Measurements from ENCODE around the gene TNRC18.
"Not testable (repeated sequence)": the region's sequence is repeated elsewhere in the genome, so short reads cannot be mapped to it uniquely, and the experiment has no call there.

Gene TNRC18, protein sequence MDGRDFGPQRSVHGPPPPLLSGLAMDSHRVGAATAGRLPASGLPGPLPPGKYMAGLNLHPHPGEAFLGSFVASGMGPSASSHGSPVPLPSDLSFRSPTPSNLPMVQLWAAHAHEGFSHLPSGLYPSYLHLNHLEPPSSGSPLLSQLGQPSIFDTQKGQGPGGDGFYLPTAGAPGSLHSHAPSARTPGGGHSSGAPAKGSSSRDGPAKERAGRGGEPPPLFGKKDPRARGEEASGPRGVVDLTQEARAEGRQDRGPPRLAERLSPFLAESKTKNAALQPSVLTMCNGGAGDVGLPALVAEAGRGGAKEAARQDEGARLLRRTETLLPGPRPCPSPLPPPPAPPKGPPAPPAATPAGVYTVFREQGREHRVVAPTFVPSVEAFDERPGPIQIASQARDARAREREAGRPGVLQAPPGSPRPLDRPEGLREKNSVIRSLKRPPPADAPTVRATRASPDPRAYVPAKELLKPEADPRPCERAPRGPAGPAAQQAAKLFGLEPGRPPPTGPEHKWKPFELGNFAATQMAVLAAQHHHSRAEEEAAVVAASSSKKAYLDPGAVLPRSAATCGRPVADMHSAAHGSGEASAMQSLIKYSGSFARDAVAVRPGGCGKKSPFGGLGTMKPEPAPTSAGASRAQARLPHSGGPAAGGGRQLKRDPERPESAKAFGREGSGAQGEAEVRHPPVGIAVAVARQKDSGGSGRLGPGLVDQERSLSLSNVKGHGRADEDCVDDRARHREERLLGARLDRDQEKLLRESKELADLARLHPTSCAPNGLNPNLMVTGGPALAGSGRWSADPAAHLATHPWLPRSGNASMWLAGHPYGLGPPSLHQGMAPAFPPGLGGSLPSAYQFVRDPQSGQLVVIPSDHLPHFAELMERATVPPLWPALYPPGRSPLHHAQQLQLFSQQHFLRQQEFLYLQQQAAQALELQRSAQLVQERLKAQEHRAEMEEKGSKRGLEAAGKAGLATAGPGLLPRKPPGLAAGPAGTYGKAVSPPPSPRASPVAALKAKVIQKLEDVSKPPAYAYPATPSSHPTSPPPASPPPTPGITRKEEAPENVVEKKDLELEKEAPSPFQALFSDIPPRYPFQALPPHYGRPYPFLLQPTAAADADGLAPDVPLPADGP (N-terminal part only)

DNA sequence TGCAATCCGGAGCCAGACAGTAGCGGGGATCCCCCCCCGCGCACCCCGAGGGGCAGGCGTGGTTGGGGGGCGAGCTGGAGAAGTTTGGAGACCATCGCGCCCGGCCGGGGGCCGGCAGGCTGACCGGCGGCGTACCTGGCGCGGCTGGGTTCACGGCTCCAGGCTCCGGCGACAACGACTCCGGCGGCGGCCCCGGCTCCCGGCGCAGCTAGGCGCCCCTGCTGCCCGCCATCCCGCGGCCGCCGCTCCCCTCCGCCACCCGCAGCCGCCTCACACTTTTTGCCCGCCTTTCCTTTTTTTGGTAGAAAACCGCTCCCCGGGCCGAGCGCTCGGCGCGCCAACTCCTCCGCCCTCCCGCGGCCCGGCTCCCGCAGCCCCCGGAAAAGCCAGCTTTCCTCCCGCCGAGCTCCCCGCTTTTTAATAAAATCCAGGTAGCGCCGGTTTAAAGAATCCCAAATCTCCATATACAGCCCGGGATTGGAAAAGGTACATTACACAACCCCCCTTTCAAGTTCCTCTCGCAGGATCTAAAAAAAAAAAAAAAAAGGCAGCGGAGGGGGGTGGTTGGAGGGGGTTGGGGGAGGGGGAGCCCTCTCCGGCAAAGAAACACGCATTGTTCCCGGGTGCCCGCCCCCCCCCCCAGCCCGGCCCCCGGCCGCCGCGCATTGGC, at the start of gene TNRC18:
Gene TNRC18 (minus strand): TSS at position 529 of the 670 bp plus-strand sequence. CDS start 2,588 bp downstream, outside the sequence.
- DNase-seq, result no peak

DNA sequence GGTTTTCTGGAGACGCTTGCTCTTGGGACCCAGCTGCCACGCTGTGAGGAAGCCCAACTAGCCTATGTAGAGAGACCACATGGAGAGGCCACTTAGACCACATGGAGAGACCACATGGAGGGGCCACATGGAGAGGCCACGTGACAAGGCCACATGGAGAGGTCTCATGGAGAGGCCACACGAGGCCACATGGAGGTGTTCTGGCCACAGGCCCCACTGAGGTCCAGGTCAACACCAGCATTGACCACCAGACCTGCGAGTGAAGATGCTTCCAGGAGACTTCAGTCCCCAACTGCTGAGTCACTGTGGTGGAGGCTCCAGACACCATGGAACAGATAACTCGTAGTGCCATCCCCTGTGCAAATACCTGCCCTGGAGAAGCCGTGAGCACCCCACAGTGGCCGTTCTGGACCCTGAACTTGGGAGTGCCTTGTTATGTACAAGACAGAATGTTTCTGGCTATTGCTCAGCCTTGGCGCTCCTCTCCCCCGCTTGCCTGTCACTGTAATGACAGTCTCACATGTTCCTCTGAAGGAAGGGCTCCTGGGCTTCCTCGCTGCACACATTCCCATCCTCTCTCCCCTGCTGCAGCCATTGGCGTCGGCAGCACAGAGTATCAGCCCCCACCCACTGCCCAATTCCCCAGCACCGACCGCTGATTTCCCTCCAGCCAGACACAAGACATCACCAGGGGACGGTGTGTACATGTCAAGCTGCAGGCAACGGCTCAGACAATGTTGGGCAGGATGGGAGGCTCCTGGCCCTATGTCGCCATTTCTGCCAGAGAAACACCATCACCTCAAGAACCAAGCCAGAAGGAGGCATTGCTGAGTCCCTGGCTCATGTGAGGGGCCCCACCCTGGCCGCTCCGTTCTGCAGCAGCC, 49.0 kb upstream of the TNRC18 start:
- DNase-seq, result no peak

DNA sequence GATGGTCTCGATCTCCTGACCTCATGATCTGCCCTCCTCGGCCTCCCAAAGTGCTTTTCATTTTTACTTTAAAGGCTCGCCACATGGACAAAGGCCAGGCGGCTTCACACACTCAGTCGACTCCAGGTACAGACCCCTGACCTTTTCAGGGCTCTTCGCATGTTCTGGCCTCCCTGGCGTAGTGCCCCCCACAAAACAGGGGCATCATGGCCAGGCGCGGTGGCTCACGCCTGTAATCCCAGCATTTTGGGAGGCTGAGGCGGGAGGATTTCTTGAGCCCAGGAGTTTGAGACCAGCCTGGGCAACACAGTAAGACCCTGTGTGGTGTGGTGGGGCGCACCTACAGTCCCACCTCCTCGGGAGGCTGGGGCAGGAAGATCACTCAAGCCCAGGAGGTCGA, 48.0 kb upstream of the TNRC18 start:
- not testable (repeated sequence) for DNase-seq

DNA sequence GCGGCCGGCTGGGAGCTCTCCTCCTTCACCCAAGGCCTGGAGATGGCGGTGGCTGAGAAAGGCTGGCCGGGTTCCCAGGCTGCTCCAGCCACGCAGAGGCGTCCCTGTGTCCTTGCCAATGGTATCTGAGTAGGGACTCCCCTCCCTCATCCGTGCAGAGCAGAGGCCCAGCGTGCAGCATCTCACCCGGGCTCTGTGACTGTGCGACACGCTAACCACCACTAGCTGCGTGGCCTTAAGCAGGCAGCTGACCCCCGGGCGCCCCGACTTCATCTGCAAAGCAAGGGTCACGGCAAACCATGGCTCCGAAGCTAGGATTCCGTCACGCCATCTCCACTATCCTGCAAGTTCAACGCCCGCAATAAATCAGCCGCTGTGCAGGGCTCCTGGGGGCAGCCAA, 47.2 kb upstream of the TNRC18 start:
- DNase-seq, result no peak

DNA sequence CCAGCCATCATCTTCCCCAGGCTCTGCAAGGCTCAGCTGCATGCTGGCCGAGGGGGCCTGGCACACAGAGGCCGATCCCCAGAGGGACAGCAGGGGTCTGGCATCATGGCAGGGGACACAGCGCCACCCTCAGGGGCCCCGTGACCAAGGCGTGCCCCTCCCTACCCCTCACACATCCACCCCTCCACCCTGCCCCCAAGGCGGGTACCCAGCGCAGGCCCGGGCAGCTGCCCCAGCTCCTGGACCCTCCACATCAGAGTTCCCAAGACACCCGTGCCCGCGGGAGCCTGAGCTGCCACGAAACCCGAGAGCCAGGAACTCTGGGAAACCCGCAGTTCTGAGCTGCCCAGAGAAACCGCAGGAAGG, 46.5 kb upstream of the TNRC18 start:
- DNase-seq, result no peak

DNA sequence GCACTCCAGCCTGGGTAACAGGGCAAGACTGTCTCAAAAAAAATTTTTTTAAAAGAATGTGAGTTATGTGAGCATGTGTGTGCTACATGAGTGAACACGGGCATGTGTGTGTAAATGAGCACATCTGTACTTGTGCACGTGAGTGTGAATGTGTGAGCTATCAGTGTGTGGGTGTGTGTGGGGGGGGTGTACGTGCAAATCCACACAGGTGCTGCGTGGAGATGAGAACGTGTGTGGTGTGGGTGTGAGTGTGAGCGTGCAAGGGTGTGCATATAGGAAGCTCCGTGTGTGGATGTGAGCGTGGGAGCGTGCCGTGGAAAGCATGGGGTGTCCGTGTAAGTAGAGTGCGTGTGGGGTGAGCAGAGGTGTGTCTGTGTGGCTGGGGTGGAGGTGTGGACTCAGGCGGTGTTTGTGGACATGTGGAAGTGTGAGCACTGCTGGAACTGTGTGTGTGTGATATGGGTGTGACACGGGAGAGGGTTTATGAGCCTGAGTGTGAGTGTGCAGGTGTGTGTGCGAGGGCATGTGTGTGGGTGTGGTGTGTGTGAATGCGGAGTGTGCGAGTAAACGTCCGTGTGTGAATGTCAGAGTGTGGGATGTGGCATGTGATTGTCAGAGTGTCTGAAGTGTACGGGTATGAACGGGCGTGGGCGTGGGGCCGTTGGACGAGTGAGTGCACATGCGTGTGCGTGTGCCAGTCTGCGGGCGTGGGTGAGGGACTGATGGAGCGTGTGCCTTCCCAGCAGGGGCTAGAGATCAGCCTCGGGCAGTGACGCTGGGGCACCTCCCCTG, 45.9 kb upstream of the TNRC18 start:
- DNase-seq, result no peak

DNA sequence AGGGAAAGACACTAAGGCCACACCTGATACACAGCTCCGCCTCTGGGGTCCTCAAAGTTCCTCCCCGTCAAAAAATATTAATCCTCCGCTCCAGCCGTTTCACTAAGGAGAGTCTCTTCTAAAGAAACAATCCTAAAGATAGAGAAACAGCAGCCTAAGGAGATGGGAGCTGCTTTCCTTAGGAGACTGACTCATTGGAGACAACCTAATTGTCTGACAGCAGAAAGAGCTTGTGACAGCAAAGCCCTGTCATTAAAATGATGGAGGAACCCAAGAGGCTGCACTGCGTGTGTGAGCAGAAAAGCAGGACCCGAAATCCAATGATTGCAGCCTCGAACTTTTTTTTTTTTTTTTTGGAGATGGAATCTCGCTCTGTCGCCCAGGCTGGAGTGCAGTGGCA, 44.0 kb upstream of the TNRC18 start:
- no peak for DNase-seq

DNA sequence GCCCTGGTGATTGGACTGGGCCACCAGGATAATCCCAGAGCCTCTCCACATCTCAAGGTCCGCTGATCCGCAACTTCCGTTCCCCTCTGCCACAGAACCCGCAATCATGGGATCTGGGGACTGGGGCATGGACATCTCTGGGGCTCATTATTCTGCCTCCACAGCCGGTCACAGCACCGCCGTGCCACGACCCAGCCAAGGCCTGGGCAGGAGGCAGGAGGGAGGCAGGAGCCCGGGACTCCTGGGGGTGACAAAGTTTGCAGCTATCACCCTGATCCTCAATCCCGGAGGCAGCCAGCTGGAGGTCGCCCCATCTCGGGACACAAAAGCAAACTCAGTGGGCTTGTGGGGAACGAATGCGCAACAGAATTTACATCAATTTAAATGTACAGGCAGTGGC, 42.9 kb upstream of the TNRC18 start:
- no peak for DNase-seq

DNA sequence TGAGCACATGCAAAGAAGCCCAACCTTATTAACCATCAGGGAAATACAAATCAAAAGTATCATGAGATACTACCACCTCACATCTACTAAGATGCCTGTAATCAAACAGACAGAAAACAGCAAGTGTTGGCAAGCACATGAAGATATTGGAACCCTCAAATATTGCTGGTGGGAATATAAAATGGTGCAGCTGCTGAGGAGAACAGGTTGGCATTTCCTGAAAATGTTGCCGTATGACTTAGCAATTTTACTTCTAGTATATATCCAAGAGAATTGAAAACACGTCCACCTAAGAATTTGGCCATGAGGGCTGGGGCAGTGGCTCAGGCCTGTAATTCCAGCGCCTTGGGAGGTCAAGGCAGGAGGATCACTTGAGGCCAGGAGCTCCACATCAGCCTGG, 39.4 kb upstream of the TNRC18 start:
- no peak for DNase-seq

DNA sequence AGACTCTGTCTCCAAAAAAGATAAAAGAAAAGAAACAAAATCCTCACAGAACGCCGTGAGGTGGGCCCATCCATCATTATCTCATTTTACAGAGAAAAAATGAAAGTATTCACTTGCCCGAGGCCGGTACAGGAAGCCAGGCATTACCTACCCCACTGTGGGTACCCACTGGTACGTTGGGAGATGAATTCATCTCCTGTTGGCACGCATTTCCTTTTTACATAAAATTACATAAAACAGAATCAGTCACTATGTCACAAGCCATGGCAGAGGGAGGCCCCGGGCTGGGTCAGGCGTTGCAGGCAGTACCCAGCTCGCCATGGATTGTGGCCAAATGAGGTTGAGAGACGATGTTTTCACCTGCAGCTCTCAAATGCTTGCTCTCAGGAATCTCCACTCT, 38.6 kb upstream of the TNRC18 start:
- DNase-seq, result no peak

DNA sequence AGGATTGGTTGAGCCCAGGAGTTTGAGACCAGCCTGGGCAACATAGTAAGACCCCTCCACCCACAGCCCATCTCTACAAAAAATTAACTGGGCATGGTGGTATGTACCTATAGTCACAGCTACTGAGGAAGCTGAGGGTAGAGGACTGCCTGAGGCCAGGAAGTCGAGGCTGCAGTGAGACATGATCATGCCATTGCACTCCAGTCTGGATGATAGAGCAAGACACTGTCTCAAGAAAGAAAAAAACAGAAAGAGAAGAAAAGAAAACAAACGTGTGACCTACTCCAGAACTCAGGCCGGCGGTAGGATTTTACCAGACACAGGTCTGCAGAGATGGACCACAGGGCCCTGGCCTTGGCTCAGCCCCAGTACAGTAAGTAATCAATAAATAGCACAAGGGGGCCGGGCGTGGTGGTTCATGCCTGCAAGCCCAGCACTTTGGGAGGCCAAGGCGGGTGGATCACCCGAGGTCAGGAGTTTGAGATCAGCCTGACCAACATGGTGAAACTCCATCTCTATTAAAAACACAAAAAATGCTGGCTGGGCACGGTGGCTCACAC, 35.4 kb upstream of the TNRC18 start:
- no peak for DNase-seq

DNA sequence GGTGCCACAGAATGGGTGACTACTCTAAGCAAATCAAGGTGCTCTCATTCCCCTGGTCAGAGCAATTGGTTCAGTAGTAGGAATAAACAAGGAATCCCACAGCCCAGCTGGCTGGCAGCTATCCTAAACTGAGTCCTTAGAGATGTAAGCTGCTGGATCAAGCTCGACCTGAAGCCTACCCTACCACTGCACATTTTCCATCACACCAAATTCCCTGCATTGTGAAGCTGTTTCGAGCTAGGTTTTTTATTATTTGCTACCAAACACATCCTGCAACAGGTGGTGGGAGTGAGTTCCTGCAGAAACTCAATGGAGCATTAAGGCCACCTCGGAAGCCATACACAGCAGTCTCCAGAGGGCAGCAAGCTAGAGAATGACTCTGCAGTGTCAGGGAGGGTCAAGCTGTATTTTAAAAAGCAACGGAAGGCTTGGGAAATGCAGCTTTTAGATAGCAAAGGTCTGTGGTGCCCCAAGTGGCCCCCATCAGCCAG, 33.7 kb upstream of the TNRC18 start:
- no peak for DNase-seq

DNA sequence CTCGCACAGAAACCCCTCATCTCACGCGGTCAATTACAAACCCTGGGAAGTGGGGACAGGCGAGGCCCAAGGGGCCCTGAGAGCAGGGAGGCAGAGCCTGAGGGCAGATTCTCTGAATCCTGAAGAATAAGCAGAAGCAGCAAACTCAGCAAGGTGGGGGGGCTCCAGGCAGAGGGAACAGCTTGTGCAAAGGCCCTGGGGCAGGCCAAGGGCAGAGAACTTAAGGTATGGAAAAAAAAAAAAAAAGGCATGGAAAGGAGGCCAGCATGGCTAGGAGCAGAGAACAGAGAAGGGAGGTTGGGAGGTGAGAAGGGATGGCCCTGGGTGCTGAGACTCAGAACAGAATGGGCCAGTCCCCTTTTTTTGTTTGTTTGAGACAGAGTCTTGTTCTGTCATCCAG, 32.8 kb upstream of the TNRC18 start:
- DNase-seq, result no peak

DNA sequence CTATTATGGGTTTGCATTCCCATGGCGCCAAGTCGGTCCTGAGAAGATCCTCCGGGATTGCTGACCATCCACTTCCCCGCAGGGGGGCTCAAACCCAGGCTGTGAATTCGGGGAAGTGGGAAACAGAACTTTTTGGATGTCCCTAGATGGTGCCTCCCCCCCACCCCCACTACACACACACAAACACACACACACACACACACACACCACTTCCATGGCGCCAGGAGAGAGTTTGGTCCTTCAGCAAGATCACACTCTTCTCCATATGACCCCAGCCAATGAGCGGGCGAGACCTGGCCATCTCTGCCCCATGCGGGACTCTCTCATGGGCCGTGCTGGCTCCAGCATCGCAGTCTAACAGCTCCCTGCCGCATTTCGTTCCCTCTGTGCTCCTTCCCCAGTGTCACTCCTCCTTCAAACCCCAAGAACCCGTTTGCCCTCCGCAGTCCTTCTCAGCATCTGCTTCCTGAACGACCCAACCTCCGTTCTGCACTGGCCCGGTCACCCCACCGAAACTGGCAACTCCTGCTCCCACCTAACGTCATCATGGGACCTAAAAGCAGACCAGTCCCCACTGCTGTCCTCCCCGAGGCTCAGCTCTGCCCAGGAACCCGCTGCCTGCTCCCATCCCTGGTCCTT, 32.1 kb upstream of the TNRC18 start:
- DNase-seq, result no peak

DNA sequence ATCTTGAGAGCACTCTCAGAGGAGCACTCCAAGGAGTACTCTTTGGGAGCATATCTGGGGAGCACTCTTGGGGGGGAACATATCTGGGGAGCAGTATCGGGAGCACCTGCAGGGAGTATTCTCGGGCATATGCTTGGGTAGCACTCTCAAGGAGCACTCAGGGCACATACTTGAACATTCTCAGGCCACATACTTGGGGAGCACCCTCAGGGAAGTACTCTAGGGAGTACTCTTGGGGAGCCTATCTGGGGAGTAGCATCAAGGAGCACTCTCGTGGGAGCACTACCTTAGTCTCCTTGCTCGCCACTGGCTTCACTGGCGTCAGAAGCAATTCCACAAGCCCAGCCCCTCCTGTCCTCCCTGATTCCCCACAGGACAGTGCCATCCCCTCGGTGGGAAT, 31.5 kb upstream of the TNRC18 start:
- no peak for DNase-seq

DNA sequence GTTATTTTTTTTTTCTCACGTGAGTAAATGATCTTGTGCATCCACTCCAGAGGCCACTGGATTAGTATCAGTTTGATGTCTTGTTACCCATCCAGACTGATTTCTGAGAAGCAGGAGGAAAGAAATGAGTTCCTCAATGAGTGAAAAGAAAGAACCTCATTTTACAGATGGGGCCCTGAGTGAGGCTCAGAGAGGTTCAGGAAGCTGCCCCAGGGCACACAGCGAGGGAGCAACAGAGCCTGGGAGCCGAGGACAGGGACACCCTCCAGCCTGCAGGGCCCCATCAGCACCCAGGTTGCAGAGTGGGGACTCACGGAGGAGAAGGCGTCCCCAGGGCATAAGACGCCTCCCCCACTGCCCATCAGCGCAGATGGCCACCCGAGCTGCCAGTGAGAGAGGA, 30.9 kb upstream of the TNRC18 start:
- no peak for DNase-seq

DNA sequence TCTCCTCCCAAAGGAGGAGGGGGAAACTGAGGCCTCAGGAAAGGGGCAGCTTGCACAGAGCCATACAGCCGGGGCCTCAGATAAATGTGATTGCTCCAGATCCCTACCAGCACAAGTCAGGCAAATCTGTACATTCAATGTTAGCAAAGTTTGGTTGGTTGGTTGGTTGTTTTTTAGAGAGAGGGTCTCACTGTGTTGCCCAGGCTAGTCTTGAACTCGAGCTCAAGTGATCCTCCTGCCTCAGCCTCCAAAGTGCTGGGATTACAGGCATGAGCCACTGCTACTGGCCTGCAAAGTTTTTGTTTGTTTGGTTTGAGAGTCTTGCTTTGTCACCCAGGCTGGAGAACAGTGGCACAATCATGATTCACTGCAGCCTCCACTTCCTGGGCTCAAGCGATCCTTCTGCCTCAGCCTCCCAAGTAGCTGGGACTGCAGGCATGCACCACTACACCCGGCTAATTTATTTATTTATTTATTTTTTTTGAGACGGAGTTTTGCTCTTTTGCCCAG, 30.0 kb upstream of the TNRC18 start:
- DNase-seq, result no peak

DNA sequence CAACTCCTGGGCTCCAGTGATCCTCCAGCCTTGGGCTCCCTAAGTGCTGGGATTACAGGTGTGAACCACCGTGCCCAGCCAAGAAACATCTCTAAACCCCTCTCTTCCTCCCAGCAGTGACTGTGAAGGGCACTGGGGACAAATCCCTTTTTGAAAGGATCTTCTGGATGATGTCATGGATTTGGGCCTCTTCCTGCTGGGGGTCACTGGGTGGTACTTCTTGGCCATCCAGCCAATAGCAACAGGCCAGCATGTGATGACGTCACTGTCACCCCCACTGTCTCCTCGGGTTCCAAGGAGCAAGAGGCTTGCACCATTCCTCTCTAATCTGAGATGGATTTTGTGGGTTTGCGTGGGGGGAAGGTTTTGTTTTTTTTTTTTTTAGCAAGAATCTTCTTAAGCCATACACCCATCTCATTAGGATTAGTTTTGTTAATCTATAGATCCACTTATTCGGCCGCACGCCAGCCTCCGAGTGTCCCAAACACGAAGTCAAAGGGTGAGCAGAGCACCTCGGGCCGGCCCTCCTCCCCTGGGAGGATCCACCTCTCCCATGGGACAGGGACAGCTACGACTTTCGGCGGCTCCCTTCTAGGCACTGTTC, 29.4 kb upstream of the TNRC18 start:
- DNase-seq, result no peak

DNA sequence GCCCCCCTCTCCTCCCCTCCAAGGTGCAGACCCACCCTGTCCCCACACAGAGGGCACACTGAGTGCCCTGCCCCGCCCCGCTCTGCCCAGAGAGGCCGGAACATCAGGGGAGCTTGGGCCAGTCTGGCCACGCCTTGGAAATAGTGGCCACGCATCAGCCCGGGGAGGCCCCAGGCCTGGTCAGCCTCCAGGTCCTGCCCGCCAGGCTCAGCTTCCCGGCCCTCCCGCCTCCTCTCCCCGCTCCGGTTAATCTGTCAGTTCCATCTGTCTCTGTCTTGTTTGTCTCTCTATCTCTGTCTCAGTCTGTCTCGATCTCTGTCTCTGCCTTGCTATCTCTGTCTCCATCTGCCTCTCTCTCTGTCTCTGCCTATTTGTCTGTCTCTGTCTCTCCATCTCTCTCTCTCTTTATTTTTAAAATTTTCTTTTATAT, 28.9 kb upstream of the TNRC18 start:
- no peak for DNase-seq

All from NCI-H1436 (cell line).